Measurements from ENCODE around the gene ALPL. TPM values are rescaled to one million over a fixed set of nuclear protein-coding genes. Genes with fewer than 3 reads are reported as not detected.

The ALPL gene
- total and polyA plus RNA-seq, 12 donors = 21.9 to 752 (median 70.6) TPM

GRCh38 chr1:21495225-21495820 lies 13.9 kb upstream of the ALPL start:
- Histone ChIP-seq H3K9me3 (replicated peaks in 1 of 3) (no peaks in the 10 kb centered on the region), H3K27ac (no peak overlapping the region), H3K27me3 (no peaks in the 10 kb centered on the region), H3K36me3 (replicated peaks in 1 of 2) (no peaks in the 10 kb centered on the region), H3K4me3 (no peak overlapping the region), H3K4me1 (replicated peaks in 1 of 2) (no peaks in the 10 kb centered on the region)
- TF ChIP-seq CTCF (IDR thresholded peaks at IDR 0.05) = no peak
- no peak for TF ChIP-seq POLR2A (IDR thresholded peaks at IDR 0.05)
- peak in 2 of 7 donors; percentile 9 to 15 for DNase-seq
- intact Hi-C loops (cut with DNase I) = loop anchor here (10.0 kb wide), 2 partner anchors 111 to 121 kb away; no protein-coding TSS in a partner anchor
- 91 to 94% (median 93%) methylated on average over 5 to 7 of the region's 7 CpGs for WGBS, 4 donors

- Histone ChIP-seq H3K9me3 (replicated peaks in 1 of 3) (no peaks in the 10 kb centered on the region), H3K27ac (no peak overlapping the region), H3K27me3 (no peaks in the 10 kb centered on the region), H3K36me3 (replicated peaks in 1 of 2) (no peaks in the 10 kb centered on the region), H3K4me3 (no peak overlapping the region), H3K4me1 (replicated peaks in 1 of 2) (no peaks in the 10 kb centered on the region)
- 82 to 93% (median 90%) methylated on average over 1 of the region's 1 CpG for WGBS, 4 donors
- DNase-seq = peak in 1 of 7 donors; percentile 2
- intact Hi-C loops (cut with DNase I) = loop anchor here (10.0 kb wide), 2 partner anchors 111 to 121 kb away; no protein-coding TSS in a partner anchor
- TF ChIP-seq POLR2A (IDR thresholded peaks at IDR 0.05) (no peak), CTCF (IDR thresholded peaks at IDR 0.05) (no peak)
These were observed 13.2 kb upstream of the ALPL start for GRCh38 chr1:21496063-21496462.

- no peak overlapping the region for H3K27ac ChIP-seq
- H3K4me1 ChIP-seq (replicated peaks in 1 of 2) = no peaks in the 10 kb centered on the region
- peak in 2 of 7 donors; percentile 13 to 29 for DNase-seq
- no peak for TF ChIP-seq POLR2A (IDR thresholded peaks at IDR 0.05)
- 78 to 94% (median 92%) methylated on average over 2 to 3 of the region's 3 CpGs for WGBS, 4 donors
- intact Hi-C loops (cut with DNase I) = loop anchor here (10.0 kb wide), 2 partner anchors 112 to 122 kb away; no protein-coding TSS in a partner anchor
- no peaks in the 10 kb centered on the region for H3K9me3 ChIP-seq (replicated peaks in 1 of 3)
- H3K27me3 ChIP-seq = no peaks in the 10 kb centered on the region
- no peaks in the 10 kb centered on the region for H3K36me3 ChIP-seq (replicated peaks in 1 of 2)
- H3K4me3 ChIP-seq = no peak overlapping the region
These were observed 12.3 kb upstream of the ALPL start for GRCh38 chr1:21496886-21497285.

GRCh38 chr1:21497466-21498061 lies 11.7 kb upstream of the ALPL start:
- WGBS, 4 donors = 74 to 82% (median 78%) methylated on average over 7 of the region's 7 CpGs
- intact Hi-C loops (cut with DNase I) = loop anchor here (10.0 kb wide), 2 partner anchors 113 to 123 kb away; no protein-coding TSS in a partner anchor
- no peak overlapping the region for H3K27ac ChIP-seq
- peak in 2 of 7 donors; percentile 13 to 33 for DNase-seq
- H3K36me3 ChIP-seq (replicated peaks in 1 of 2) = no peaks in the 10 kb centered on the region
- no peaks in the 10 kb centered on the region for H3K9me3 ChIP-seq (replicated peaks in 1 of 3)
- H3K4me3 ChIP-seq = no peak overlapping the region
- no peaks in the 10 kb centered on the region for H3K4me1 ChIP-seq (replicated peaks in 1 of 2)
- no peaks in the 10 kb centered on the region for H3K27me3 ChIP-seq
- TF ChIP-seq POLR2A (IDR thresholded peaks at IDR 0.05) (no peak), CTCF (IDR thresholded peaks at IDR 0.05) (no peak)
